HG03521 (cell line): Measurements from ENCODE around the gene ST6GALNAC6.

Experiments used
- ATAC-seq: cut with Tn5 transposase; IDR thresholded peaks from one replicate; pipeline ENCODE4 v1.9.1; 2021; ENCODE audit warnings: mild to moderate bottlenecking, moderate library complexity; ENCODE audit not compliant: unreplicated experiment

Gene ST6GALNAC6, protein sequence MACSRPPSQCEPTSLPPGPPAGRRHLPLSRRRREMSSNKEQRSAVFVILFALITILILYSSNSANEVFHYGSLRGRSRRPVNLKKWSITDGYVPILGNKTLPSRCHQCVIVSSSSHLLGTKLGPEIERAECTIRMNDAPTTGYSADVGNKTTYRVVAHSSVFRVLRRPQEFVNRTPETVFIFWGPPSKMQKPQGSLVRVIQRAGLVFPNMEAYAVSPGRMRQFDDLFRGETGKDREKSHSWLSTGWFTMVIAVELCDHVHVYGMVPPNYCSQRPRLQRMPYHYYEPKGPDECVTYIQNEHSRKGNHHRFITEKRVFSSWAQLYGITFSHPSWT

DNA sequence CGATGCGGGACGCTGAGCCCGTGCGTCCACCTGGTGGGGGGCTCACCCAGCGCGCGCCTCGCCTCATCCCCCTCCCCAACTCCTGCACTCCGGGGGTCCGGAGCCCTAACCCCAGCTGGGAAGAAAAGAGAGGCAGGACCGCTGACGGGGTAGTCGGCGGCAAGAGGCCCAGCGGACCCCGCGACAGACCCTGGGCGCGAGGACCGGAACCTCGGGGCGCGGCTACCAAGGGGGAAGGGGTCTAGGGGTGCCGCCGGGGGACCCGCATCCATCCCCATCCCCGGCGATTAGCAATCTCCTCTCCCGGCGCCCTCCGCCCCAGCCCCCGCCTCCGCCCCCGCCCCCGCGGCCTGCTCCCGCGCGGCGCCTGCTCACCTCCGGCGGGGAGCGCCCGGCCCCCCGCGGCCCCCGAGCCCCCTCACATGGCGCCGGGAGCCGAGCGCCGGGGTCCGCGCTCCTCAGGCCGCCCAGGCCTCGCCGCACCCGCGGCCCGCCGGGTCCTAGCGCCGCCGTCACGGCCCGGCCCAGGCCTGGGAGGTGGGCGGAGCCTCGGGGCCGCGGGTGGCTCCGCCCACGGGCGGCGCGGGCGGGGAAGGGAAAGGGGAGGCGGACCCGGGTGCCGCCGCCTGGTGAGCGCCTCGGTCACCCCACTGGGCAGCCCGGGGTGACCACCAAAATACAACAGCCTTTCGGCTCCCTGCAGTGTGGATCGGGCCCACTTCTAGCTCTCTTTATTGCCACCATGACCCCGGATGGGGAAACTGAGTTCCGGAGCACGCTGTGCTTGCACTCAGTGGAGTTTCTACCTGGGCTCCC lies at the start of gene ST6GALNAC6:
ST6GALNAC6 (minus strand) TSS at position 476 of the 816 bp plus-strand sequence. CDS start 1,622 bp downstream, outside the sequence.
- peak; percentile 55 for ATAC-seq

- no peak for ATAC-seq
Observed at GRCh38 chr9:127947841-127948710, 48.7 kb upstream of the ST6GALNAC6 start.

GRCh38 chr9:127946728-127947127 lies 47.3 kb upstream of the ST6GALNAC6 start:
- ATAC-seq: no peak

DNA sequence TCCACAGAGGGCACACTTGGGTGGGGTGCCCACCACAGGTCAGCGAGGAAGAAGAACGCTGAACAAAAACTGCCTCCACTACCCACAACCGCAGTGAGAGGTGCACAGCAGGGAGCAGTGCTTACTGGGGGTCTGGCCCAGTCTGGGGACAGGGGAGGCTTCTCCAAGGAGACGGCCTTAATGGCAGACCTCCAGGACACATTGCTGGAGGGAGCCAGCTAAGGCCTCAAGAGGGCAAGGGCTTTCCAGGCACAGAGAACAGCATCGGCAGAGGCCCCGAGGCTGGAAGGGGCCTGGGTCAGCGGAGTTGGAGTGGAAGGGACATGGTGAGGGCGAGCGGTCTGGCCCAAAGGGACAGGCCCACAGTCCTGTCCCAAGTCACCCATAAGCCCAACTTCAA lies 46.5 kb upstream of the ST6GALNAC6 start:
- no peak for ATAC-seq

DNA sequence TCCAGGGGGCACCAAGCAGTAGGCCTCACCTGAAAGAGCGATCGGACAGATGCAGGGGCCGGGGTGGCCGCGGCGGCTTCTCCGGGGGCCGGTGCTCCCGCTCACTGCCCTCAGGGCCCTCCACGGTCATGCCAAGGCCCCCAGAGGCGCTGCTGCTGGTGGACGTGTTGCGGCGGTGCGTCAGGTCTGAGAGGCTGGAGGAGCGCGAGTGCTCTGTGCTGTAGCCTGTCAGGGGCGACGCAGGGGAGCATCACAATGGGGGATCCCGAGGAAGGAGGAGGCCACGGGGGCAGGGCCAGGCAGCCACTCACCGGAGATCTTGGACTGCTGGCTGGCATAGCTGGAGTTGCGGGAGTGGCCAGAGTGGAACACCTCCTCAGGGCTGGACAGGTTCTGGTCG lies 45.9 kb upstream of the ST6GALNAC6 start:
- no peak for ATAC-seq

GRCh38 chr9:127944586-127945218 lies 45.3 kb upstream of the ST6GALNAC6 start:
- no peak for ATAC-seq

GRCh38 chr9:127943731-127944144 lies 44.3 kb upstream of the ST6GALNAC6 start:
- ATAC-seq: no peak

DNA sequence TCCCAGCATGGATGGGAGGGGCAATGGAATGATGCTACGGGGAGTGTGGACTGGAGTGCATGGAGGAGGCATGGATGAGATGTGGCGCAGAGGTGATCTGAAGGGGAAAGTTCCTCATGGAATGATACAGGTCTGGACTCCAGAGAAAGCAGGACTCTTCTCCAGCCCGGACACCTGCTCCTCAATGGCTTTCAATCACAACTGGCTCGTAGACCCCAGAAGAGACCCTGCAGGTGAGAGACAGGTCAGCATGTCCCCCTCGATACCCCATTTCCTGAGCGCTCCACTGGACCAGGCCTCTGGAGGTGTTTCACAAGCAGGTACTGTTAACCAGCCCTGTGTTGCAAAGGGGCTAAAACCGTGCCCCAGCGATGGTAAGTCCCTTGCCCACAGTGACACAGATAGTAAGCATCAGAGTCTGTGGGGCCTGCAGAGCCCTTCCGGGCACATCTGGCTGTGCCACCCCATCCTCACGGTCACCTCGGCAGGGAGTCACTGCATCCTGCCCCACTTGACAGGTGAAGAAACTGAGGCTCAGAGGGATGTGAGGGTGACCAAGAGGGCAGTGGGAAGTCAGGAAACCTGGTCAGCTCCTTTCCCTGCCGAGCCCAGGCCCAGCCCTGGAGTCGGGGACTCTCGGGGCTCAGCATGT lies 43.7 kb upstream of the ST6GALNAC6 start:
- ATAC-seq: no peak

DNA sequence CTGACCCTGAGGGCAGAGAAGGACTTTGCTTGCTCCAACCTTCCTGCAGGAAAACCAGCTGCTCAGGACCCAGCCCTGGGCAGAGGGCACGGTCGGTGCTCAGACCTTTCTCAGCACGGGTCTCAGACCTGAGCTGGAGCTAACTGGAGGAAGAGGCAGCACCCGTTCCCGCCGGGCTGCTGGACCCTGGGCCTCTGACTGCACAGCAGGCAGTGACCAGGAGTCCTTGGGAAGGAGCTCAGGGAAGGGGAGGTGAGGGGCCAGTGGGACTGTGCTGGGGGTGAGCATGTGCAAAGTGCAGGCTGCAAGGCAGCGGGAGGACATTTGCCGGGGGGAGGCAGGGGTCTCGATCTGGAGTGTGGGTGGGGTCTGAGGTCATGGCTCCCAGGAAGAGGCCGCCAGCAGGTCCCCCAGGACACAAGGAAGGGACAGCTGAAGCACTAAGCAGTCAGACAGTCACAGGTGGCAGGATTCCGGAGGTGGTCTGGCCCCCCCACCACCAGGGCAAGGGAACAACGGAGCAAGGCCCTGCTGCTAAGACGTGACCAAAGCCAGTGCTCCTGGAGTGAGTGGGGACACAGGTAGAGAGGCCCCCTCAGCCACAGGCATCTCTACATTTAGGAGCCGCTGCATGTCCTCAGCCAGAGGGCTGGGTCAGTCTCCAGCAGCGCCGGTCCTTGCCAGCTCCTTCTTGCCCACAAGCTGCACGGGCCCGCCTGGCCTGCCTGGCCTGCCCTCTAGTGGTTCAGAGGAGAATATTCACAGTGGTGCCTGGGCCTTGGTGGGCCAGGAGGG lies 43.0 kb upstream of the ST6GALNAC6 start:
- no peak for ATAC-seq

DNA sequence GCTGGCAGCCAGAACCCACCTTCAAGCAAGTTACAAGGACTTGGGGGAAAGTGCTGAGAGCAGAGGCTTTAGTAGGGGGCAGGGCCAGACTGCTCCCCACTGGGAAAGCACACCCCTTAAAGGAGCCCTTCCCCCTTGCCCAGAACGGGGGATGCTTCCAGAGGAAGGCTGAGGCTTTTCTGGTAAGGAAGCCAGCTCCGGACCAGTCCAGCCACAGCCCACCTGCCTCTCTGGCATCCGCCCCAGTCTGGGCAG lies 42.5 kb upstream of the ST6GALNAC6 start:
- no peak for ATAC-seq

DNA sequence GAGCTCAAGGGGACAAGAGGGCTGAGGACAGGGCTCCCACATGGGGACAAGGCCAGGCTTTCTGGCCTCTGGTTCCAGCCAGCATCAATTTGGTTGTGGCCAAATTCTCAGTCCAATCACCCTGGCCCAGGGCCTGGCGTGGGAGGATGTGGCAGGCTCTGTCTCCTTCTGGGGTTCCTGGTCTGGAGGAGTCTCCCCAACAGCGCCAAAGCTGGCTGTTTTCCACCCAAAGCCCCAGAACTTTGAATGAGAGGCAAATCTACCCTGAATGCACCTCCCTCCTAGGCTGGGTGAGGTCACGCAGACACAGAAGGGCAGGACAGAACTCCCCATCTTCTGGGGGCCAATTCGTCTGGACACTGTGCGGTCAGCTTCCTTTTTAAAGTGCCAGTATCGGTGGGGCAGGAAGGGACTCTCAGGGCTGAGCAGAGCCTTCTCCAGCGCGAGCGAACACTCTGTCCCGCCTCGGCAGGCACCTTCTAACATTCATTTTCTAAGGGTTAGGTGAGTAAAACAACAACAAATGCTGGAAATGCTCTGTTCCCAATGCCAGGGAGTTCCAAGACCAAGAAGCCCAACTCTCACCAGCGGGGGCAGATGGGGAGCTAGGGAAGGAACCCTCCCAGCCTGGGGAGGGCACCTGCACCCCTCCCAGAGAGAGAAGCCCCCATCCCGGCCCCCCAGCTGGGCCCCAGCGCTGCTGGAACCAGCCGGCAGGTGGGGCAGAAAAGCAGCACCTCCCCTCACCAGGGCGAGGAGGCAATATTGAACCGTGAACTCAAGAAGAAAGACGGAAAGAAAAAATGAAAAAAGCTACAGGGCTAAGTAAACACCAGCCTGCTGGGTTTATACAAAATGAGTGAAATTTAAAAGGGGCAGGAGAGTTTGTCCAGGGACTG lies 41.9 kb upstream of the ST6GALNAC6 start:
- no peak for ATAC-seq

GRCh38 chr9:127940593-127940992 lies 41.2 kb upstream of the ST6GALNAC6 start:
- ATAC-seq: no peak

DNA sequence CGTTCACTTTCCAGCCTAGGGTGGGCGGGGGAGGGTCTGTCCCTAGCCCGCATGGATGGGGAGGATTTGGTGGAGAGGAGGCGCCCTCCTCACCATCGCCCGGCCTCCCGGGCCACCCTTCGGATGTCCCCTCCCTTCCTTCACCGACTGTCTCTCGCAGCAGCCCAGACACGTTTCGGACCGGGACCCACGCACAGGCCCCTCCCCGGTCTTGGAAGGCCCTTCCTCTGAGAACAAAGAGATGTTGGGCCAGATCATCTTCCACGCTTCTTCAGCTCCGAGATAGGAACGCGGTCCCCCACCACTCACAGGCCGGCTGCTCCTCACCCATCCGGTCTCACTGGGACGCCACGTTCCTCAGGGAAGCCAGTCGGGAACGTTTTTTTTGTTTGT lies 38.9 kb upstream of the ST6GALNAC6 start:
- ATAC-seq: peak; percentile 12

DNA sequence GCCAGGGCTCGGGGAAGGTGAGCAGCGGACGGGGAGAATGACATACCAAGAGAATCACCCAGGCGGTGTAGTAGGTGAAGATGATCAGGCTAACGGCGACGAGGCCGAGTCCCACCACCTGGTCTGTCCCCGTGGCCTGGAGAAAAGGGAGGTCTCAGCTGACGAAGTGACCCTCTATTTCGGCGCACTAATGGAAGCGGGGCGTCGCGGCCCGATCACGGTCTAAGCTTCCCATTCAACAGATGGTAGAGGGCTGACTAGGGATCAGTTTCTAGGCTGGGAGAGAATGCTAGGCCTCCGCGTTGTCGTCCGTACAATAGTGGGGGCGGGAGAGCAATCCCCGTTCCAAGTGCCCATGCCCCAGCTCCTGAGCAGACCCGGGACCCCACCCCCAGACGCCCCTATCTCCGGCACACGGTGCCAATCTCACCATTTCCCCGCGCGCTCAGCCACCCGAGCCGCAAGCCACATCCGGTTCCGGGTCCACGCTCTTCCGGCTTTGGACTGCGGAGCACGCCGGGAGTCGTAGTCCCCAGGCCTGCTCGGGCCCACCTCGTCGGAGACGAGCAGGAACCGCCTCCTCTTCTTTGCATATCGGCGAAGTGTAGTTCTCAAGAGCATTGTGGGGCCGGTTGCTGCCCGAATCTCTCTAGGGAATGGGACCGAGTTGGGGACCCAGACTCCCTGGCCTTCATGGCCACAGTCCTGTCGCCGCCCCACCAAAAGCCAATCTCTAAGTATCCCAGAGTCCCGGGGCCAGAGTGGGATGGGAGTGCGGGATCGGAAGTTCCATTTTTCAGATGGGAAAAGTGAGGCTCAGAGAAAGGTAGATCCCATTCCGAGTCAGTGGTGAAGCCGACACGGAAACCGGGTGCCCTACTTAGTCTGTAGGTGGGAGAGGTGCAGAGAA lies 38.2 kb upstream of the ST6GALNAC6 start, which contains the start of gene DPM2:
DPM2 (minus strand) TSS at position 467 of the 910 bp plus-strand sequence; CDS start at position 433, 34 bp downstream.
- ATAC-seq: peak; percentile 88

DNA sequence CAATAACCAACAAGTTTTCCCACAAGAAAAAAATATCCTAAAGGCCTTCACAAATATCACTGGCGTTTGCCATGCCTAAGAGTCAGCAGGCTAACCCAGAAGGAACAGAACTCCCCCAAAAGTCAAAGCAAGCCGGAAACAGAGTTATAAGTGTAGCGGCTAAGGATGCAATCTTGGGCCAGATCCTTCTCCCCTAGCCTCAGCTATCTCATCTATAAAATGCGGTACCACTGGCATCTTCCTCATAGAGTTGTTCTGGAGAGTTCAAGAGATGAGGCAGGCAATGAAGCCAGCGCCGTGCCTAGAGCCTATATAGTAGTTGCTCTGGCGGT lies 37.6 kb upstream of the ST6GALNAC6 start:
- ATAC-seq: no peak

DNA sequence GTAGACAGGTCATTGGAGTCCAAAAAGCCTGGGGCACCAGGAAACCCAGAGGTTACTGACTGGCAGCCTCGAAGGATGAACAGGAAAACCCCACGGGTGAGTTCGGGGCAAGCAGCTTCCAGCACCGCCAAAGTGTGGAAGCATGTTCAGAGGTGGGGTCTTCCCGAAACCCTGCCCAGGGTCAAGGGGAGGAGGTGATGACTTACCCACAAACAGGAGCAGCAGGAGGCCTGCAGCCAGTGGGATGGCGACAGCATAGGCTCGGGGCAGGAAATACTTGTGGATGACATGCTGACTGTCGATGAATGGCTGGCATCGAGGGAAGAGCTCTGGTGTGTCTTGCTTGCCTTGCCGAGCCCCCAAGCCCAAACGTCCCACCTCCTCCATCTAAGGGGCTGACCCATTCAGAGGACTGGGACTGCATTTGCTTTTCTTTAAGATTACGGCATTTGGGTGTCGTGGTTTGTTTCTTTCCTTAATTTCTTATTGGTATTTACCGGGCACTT lies 37.0 kb upstream of the ST6GALNAC6 start:
- ATAC-seq: no peak

DNA sequence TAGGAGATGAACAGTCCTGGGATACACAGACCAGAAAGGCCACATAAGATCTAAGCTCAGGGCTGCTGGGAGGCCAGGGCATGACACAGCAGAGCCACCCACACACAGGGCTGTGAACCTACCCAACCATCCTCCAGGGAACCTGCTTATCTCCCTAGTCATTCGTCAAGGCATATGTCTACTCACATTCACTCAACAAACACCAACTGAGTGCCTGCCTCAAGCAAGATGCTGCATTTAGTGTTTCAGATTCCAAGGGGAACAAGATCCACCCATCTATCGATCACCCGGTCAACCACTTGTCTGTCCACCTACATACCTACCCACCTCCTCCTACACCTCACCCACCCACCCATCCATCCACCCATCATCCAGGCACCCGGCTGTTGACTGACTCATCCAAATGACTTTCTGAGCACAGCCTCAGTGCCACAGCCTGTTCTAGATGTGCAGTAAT lies 36.4 kb upstream of the ST6GALNAC6 start:
- ATAC-seq: no peak
